ENCODE measurements around the gene TNIP2.
"Not testable (repeated sequence)": the region's sequence is repeated elsewhere in the genome, so short reads cannot be mapped to it uniquely, and the experiment has no call there.

Gene TNIP2

DNA sequence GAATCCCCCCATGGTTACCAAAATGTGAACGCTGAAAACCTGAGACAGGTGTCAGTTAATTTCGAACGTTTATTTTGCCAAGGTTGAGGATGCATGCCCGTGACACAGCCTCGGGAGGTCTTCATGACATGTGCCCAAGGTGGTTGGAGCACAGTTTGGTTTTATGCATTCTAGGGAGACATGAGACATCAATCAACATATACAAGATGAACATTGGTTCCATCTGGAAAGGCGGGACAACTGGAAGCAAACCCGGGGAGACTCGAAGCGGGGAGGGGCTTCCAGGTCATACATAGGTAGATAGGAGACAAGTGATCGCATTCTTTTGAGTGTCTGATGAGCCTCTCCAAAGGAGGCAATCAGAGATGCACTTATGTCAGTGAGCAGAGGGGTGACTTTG is 25.8 kb upstream of the TNIP2 start:
- H3K27ac ChIP-seq, result no peak overlapping the region
- no peak overlapping the region for H3K4me3 ChIP-seq

GRCh38 chr4:2780643-2781042 is 24.5 kb upstream of the TNIP2 start:
- not testable (repeated sequence) for H3K4me3 ChIP-seq, H3K27ac ChIP-seq

DNA sequence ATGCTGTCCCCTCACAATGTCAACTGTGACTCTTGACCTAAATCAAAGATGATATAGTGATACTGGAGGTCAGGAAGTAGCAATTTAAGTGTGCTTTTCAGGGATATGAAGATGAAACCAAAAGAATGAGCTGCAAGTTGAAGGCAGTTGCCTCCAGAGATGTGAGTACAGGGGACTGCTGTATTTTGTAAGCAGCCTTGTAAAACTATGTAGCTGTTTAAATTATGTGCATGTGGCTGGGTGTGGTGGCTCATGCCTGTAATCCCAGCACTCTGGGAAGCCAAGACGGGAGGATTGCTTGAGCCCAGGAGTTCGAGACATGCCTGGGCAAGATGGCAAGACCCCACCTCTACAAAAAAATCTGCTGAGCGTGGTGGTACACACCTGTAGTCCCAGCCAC is 15.1 kb upstream of the TNIP2 start:
- H3K4me3 ChIP-seq, result no peak overlapping the region
- H3K27ac ChIP-seq, result peak overlapping the region in 4 of 21 experiments; percentile 2 to 46 (median 33)

- Histone ChIP-seq H3K27ac (no peak overlapping the region), H3K4me3 (no peak overlapping the region)
These were observed 12.8 kb upstream of the TNIP2 start for GRCh38 chr4:2768921-2769336.

DNA sequence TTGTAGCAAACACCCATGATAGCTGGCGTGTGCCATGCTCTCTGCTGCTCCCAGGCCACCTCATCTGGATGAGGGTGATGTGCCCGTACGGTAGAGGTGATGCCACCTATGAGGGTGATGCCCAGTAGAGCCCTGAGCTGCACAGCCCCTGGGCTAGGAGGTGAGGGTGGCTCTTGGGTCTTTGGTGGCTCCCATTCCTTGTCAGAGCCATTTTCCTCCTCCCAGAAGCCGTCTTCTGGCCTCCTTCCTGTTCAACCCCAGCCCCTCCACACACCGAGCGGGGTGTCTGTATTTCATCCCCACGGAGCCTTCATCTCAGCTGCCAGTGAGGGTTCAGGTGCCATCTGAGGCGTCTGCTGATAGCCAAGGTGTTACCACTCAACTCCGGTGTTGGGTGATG is 12.0 kb upstream of the TNIP2 start:
- Histone ChIP-seq H3K4me3 (no peak overlapping the region), H3K27ac (no peak overlapping the region)

- Histone ChIP-seq H3K27ac (no peak overlapping the region), H3K4me3 (no peak overlapping the region)
These were observed 11.6 kb upstream of the TNIP2 start for GRCh38 chr4:2767705-2768074.

DNA sequence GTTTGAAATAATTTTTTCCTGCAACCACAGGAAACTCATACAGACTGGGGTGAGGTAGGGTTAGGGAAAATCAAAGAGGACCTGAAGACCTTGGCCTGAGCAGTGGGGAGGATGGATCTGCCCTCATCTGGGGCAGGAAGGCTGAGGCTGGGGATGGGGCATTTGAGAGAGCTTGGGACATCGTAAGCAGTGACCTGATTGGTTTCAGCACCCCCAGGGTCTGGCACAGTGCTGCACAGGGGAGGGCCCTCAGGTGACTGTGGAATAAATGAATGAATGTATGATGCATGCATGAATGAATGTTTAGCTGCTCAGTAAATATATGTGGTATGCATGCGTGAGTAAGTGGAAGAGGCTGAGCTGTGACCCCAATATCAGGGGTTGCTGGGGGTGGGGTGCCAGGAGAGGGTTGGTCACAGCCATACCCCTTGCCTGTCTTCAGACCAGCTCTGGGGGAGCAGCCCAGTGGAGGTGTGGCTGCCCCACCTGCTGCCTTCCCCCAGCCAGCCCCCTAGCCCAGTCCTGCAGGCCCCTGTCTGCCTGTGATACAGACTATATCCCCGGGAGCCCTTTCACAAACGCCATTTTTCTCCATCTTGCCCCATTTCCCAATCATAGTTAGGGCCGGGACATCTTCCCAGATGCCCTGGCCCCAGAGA is 11.0 kb upstream of the TNIP2 start:
- no peak overlapping the region for H3K4me3 ChIP-seq
- H3K27ac ChIP-seq, result no peak overlapping the region

GRCh38 chr4:2765832-2766526 is 9.8 kb upstream of the TNIP2 start:
- H3K4me3 ChIP-seq, result no peak overlapping the region
- H3K27ac ChIP-seq, result no peak overlapping the region

- H3K27ac ChIP-seq, result peak overlapping the region in 18 of 21 experiments; percentile 34 to 91 (median 72)
- H3K4me3 ChIP-seq, result peak overlapping the region; percentile 35 to 64 (median 43)
These were observed 7.4 kb upstream of the TNIP2 start for GRCh38 chr4:2763511-2763967.

GRCh38 chr4:2762486-2763370 is 6.6 kb upstream of the TNIP2 start:
- H3K27ac ChIP-seq, H3K4me3 ChIP-seq: not testable (repeated sequence)

DNA sequence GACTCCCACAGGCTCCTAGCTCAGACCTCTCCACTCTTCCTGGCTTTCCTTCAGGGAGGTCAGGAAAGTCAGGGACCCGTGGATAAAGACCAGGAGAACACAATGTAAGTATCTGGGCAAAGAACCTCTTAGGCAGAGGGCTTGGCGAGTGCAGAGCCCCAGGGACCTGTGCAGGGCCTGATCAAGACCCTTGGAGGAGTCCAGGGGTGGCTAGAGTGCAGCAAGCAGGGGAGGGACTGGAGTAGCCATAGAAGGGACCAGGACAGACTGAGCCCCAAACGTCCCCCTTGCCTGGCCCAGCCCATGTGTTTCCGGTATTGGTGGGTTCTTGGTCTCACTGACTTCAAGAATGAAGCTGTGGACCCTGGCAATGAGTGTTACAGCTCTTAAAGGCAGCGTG is 5.9 kb upstream of the TNIP2 start:
- H3K4me3 ChIP-seq, result no peak overlapping the region

DNA sequence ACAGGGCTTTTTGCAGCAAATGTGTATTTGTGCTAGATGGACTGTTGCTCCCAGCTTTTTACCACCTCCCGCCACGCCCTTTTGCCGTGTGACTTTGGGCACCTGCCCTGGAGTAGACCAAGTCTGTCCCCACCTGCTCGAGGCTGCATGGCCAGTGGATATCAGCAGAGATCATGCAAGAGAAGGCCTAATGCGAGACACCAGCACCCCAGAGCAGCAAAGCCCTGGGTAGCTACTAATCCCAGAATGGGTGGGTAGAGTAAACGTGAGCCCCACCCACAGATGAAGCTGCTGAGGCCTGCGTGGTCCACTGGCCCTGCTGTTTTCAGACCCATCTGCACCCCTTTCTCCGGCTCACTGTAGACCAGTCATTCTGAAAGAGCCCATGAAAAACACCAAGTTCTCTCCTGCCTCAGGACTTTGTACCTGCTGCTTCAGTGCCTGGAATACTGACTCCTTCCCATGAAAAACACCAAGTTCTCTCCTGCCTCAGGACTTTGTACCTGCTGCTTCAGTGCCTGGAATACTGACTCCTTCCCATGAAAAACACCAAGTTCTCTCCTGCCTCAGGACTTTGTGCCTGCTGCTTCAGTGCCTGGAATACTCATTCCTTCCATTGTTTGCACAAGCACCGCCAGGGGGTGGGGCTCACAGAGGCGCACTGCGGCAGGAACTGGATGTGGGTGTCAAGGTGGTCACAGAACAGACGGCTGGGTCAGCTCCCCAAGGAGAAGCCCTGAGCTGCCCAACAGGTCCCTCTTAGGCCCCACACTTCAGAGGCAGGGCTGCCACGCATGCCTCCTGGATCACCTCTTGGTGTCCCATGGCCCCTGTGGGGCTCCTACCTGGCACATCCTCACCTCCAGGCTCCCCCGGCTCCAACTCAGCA is 5.1 kb upstream of the TNIP2 start:
- Histone ChIP-seq H3K27ac (no peak overlapping the region), H3K4me3 (no peak overlapping the region)

More for the DNA sequence above, 5.9 kb upstream of the TNIP2 start:
- H3K27ac ChIP-seq, result no peak overlapping the region

DNA sequence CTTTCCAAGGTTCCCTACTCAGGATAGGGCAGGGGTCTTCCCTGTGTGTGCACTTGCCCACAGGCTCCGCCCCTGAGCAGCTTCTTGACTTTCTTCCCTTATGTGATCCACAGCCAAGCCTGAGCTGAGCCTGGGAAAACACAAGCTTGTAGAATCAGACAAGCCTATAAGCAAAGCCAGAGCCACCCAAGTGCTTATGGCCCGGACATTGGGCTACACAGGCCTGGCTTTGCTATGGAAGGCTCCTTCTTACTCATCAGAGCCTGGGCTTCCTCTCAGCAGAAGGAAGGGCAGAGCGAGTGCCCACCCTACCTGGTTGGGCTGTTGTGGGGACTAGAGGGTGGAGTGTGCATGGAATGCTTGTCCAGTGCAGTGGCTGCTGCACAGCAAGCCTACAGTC is 1.3 kb upstream of the TNIP2 start:
- H3K4me3 ChIP-seq, result no peak overlapping the region
- H3K27ac ChIP-seq, result no peak overlapping the region

DNA sequence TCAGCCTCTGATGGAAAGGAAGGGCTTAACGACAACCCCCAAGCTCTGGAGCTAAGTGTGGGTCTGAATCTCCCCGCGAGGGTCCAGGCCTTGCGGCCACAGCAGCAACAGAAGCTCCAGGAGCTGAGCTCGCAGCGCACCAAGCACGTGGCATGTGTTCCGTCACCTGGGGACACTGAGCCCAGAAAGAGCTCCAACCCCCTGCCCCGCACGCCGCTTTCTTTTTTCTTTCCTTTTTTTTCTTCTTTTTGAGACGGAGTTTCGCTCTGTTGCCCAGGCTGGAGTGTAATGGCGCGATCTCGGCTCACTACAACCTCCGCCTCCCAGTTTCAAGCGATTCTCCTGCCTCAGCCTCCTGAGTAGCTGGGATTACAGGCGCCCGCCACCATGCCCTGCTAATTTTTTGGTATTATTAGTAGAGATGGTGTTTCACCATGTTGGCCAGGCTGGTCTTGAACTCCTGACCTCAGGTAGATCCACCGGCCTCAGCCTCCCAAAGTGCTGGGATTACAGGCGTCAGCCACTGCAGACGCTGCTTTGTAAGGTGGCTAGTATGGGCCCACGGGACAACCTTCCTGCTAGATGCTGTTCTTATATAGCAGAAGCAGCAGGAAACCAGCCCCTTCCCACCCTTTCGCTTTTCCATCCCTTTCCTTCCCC is 685 bp upstream of the TNIP2 start:
- peak overlapping the region in 13 of 21 experiments; percentile 11 to 94 (median 54) for H3K27ac ChIP-seq
- peak overlapping the region; percentile 19 to 87 (median 77) for H3K4me3 ChIP-seq

GRCh38 chr4:2754848-2755819 is 1.0 kb downstream of the TNIP2 start:
- peak overlapping the region; percentile 80 to 97 (median 94) for H3K27ac ChIP-seq

GRCh38 chr4:2753436-2753835 is 2.7 kb downstream of the TNIP2 start:
- Histone ChIP-seq H3K4me3 (no peak overlapping the region), H3K27ac (peak overlapping the region in 2 of 21 experiments; percentile 20 to 37)

More at GRCh38 chr4:2754848-2755819, 1.0 kb downstream of the TNIP2 start:
- peak overlapping the region; percentile 43 to 87 (median 83) for H3K4me3 ChIP-seq

GRCh38 chr4:2750719-2751605 is 5.2 kb downstream of the TNIP2 start:
- Histone ChIP-seq H3K4me3 (no peak overlapping the region), H3K27ac (no peak overlapping the region)

All from skin epidermis (tissue), 12 donors.